ENCODE results near the gene NFAT5. TPM values are rescaled to one million over a fixed set of nuclear protein-coding genes. Genes with fewer than 3 reads are reported as not detected.
"Not testable (repeated sequence)": the region's sequence is repeated elsewhere in the genome, so short reads cannot be mapped to it uniquely, and the experiment has no call there.

NFAT5 gene
- polyA plus RNA-seq, 1 donor = 68.1 TPM

GRCh38 chr16:69706256-69706974 is 140.6 kb downstream of the NFAT5 start:
- no peak for DNase-seq

DNA sequence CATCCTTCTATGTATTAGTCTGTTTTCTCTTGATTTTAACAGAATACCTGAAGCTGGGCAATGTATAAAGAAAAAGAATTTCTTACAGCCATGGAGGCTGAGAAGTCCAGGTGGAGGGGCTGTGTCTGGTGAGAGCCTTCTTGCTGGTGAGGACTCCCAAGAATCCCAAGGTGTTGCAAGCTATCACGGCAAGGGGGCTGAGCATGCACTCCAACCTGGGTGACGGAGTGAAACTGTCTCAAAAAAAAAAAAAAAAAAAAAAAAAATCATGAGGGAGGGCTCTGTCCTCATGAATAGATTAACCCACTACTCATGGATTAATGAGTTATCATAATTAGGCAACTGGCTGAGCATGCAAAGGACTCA is 141.2 kb downstream of the NFAT5 start:
- no peak for DNase-seq

GRCh38 chr16:69707920-69708683 is 142.3 kb downstream of the NFAT5 start:
- no peak for DNase-seq

GRCh38 chr16:69709456-69710084 is 143.8 kb downstream of the NFAT5 start:
- peak; percentile 73 for DNase-seq

- no peak for DNase-seq
Measured at GRCh38 chr16:69711115-69711740, 145.5 kb downstream of the NFAT5 start.

DNA sequence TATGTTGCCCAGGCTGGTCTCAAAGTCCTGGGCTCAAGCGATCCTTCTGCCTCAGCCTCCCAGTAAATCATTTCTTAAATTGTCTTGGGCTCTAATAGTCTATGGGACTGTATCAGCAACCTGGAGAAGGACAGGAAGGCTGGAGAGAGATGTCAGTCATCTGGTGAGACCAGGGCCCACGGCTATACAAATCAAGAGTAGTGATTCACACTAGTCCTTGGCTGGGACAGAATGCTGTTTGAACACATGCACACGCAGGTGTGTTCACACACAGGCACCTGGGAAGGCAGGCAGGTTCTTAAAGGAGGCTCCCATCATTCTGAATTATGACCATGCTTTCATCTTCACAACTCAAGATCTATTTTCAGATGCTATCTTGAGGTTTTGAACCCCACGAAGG is 146.5 kb downstream of the NFAT5 start:
- DNase-seq = no peak

DNA sequence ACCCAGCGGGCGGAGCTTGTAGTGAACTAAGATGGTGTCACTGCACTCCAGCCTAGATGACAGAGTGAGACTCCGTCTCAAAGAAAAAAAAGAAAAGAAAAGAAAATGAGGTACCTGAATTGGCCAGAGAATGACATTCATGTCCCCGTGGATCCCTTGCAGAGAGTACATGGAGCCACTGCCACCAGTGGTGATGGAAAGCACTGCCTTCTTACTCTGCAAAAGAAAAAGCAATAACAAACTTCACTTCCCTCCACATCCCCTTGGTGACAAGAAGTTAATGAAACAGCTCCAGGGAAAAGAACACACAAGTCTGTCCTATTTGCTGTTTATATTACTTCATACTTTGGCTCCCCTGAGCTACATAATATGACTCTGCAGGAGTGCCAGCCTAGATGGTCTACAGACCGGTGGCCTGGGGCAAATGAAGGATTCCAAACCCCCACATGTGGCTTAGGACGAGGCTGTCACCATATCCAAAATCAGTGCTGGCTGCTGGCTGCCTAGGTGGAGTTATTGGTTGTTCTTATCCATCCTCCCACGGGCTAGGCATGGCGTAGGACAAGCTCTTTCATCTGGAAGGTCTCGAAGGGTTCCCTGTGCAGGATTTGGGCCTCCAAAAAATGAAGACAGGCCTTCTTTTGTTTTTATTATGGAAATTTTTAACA is 147.3 kb downstream of the NFAT5 start:
- DNase-seq = no peak

DNA sequence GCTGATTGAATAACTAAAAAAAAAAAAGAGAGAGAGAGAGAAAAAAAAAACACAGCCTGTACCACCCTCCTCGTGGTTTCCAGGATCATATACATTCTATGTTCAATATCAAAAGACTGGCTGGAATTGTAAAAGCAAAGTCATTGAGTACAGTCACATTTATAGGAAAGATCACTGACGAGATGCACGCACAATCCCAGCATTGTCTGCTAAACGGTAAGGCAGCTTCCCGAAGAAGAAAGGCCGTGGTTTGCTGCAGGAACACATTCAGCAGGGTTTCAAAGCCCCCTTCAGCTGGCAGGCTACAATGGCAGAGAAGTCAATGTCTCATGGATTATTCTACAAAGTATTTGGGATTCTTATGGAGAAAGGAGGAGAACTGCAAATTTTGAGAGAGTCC is 151.3 kb downstream of the NFAT5 start:
- DNase-seq = no peak

- DNase-seq = no peak
Measured at GRCh38 chr16:69718111-69718764, 152.5 kb downstream of the NFAT5 start.

GRCh38 chr16:69720822-69721430 is 155.2 kb downstream of the NFAT5 start:
- DNase-seq = no peak

- no peak for DNase-seq
Measured at GRCh38 chr16:69721441-69721957, 155.7 kb downstream of the NFAT5 start.

DNA sequence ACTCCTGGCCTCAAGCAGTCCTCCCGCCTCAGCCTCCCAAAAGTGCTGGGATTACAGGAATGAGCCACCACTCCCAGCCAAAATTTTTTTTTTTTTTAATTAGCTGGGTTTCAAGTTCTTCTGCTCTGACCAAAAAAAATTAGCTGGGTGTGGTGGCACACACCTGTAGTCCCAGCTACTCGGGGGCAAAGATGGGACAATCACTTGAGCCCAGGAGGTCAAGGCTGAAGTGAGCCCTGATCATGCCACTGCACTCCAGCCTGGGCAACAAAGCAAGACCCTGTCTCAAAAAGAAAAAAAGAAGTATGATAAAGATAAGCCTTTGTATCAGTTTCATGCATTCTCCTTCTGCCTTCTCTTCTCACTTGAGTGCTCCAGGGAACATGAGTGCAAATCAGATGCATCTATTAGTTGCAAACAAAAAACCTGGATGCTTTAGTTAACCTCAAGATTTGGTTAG is 158.7 kb downstream of the NFAT5 start:
- no peak for DNase-seq

DNA sequence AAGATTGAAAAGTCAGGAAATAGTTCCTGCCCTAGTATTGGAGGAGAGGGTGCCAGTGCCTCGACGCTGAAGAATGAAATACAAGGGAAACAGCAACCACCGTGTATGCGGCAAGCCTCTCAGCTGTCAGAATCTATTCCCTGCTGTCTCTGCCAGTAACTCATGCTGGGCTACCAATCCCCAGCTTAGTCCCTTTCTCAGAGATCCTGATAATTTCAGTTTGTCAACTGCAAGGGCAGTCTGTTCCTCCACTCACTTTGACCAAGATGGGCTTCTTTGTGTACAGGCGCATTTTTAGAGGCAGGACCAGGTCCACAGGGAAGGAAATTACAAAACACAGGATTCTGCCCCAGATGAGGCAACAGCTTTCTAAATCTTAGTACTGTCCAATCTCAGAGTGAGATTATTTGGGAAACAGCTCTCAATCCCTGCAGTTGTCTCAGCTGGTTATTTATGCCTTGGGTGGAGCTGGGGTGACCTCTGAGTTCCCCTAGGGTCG is 159.3 kb downstream of the NFAT5 start:
- no peak for DNase-seq

GRCh38 chr16:69725480-69726312 is 159.9 kb downstream of the NFAT5 start:
- no peak for DNase-seq

- peak; percentile 82 for DNase-seq
Measured at GRCh38 chr16:69726313-69727060, 160.7 kb downstream of the NFAT5 start, which contains the start of gene NQO1. Gene NQO1, minus strand, starts transcription at chr16:69726560. Its CDS starts 121 bp downstream, at chr16:69726439.

DNA sequence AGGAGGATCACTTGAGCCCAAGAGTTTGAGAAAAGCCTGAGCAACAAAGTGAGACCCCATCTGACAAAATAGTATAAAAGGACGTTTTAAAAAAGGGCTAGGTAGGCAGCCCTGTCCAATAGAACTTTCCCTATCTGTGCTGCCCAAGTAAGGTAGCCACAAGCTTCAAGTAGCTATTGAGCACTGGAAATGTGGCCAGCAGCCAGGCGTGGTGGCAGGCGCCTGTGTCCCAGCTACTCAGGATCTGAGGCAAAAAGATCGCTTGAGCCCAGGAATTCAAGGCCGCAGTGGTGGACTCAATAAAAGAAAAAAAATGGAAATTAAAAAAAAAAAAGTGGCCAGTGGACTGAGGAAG is 162.1 kb downstream of the NFAT5 start:
- DNase-seq = no peak

DNA sequence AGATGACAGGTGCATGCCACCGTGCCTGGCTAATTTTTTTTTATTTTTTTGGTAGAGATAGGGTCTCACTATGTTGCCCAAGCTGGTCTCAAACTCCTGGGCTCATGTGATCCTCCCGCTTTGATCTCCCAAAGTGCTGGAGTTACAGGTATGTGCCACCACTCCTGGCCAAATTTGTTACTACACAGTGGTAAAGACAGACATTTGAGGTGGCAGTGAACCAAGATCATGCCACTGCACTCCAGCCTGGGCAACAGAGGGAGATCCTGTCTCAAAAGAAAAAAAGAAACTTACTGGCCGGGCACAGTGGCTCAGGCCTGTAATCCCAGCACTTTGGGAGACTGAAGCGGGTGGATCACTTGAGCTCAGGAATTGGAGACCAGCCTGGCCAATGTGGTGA is 163.3 kb downstream of the NFAT5 start:
- not testable (repeated sequence) for DNase-seq

GRCh38 chr16:69731280-69731679 is 165.5 kb downstream of the NFAT5 start:
- not testable (repeated sequence) for DNase-seq

GRCh38 chr16:69732101-69732500 is 166.3 kb downstream of the NFAT5 start:
- no peak for DNase-seq

All from left kidney (tissue), 2 donors.